Measurements from ENCODE around the gene ZDHHC14.

DNA sequence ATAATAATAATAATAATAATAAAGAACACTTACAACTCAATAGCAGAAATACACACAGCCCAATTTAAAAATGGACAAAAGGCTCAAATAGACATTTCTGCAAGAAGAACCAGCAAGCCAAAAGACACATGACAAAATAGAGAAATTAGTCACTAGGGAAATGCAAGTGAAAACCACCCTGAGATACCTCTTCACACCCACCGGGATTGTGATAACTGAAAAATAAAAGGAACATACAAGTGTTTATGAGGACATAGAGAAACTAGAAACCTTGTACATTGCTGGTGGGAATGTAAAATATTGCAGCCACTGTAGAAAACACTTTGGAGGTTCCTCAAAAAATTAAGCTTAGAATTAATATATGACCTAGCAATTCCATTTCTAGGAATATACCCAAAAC, 59.2 kb downstream of the ZDHHC14 start:
- TF ChIP-seq, protein P1, sequence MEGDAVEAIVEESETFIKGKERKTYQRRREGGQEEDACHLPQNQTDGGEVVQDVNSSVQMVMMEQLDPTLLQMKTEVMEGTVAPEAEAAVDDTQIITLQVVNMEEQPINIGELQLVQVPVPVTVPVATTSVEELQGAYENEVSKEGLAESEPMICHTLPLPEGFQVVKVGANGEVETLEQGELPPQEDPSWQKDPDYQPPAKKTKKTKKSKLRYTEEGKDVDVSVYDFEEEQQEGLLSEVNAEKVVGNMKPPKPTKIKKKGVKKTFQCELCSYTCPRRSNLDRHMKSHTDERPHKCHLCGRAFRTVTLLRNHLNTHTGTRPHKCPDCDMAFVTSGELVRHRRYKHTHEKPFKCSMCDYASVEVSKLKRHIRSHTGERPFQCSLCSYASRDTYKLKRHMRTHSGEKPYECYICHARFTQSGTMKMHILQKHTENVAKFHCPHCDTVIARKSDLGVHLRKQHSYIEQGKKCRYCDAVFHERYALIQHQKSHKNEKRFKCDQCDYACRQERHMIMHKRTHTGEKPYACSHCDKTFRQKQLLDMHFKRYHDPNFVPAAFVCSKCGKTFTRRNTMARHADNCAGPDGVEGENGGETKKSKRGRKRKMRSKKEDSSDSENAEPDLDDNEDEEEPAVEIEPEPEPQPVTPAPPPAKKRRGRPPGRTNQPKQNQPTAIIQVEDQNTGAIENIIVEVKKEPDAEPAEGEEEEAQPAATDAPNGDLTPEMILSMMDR (IDR thresholded peaks at IDR 0.05), result no peak
- TF ChIP-seq POLR2A (IDR thresholded peaks at IDR 0.05), result no peak

All from body of pancreas (tissue), 4 donors.